ENCODE results near the gene RWDD1. TPM values are rescaled to one million over a fixed set of nuclear protein-coding genes. Genes with fewer than 3 reads are reported as not detected.
"Not testable (repeated sequence)": the region's sequence is repeated elsewhere in the genome, so short reads cannot be mapped to it uniquely, and the experiment has no call there.

The RWDD1 gene
- total RNA-seq, 1 donor from 2014 or later = 25.6 TPM

DNA sequence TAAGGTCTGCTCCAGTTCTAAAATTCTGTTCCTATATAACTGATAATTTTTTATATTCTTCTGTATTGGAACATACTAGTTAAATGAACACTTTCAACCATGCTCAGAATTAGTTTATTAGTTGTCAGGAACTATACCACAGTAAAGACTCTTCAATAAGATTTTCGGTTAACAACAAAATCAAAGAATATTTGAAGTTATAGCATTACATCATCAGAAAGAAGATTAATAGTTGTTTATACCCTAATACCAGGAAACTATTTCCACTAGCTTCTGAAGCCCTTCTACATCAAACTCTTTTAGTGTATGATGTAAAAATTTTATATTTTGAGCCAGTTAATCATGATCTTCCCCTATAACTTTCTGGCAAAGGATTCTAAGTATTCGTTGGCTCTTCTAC, 11.2 kb upstream of the RWDD1 start:
- DNase-seq (ENCODE audit: extremely low read depth, low read depth, low spot score) = no peak

DNA sequence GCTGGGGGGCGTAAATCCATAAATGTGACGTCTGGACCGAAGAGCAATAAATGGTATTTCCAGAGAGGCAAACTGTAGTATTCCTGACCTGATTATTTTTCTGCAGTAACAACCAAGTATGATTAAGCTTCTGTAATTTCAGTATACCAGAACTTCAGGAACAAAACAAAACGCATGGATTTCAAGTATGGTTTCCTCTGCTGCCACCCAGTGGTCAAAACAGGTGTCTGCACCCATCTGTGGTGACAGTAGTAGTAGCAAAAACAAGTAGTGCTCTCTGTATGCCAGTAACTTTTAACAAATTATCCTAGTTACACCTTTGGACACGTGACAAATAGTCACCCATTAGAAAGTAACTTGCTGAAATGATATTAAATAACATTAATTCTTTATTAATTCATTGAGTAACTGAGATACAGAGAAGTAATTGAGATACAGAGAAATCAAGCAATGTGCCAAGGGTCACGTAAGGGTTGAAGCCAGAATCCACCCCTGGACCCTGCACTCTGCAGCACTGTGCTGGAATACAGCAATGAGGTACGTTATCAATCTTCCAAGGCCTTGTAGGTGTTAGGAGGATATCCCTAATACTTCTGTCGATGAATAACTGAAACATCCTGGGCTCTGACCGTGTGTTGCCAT, 9.8 kb upstream of the RWDD1 start:
- DNase-seq (ENCODE audit: extremely low read depth, low read depth, low spot score) = no peak

DNA sequence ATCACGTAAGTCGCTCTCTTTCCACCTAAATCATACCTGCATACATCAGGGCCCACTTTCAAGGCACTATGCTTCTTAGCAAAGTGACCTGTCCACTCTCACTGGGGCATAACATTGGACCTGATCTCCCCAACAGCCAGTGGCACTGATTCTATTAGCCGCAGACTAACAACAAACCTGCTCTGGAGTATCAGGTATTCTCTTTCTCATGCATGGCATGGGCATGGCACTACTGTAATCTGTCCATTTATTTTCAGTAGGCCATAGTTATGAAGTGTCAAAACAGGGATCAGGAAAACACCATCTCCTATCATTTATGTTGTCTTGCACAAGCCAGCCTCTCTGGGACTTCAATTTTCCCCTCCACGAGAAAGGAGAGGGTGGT, 9.3 kb upstream of the RWDD1 start:
- DNase-seq (ENCODE audit: extremely low read depth, low read depth, low spot score) = no peak

DNA sequence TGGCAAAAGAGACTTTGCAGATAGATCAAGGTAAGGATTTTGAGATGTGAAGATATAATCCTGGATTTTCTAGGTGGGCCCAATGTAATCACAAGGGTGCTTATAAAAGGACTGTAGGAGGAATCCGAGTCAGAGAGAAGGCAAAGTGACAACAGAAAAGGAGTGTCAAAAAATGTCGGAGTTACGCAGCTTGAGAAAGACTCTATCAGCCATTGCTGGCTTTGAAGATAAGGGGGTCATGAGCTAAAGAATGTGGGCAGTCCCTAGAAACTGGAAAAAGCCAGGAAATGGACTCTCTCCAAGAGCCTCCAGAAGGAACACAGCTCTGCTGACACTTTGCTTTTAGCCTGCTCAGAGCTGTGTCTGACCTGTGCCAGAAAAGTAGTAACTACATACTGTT, 8.7 kb upstream of the RWDD1 start:
- DNase-seq (ENCODE audit: extremely low read depth, low read depth, low spot score) = no peak

DNA sequence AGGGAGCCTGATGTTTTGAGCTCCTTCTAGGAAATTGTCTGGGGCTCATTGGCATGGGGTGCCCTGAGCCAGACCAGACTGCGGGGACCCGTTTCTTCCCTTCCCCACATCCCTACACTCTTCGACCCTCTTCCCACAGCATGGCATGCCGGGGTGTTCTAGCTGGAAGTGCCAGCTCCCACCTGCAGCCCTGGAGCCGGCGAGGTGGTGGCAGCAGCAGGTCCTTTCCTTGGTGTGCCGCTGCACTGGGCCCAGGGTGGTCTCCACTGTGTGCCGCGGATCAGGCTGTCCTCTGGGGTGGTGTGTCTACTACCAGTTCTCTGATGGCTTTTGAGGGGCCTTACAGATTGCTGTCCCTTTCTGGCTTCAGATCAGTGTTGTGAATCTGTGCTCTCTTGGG, 7.5 kb upstream of the RWDD1 start:
- DNase-seq (ENCODE audit: extremely low read depth, low read depth, low spot score) = no peak

DNA sequence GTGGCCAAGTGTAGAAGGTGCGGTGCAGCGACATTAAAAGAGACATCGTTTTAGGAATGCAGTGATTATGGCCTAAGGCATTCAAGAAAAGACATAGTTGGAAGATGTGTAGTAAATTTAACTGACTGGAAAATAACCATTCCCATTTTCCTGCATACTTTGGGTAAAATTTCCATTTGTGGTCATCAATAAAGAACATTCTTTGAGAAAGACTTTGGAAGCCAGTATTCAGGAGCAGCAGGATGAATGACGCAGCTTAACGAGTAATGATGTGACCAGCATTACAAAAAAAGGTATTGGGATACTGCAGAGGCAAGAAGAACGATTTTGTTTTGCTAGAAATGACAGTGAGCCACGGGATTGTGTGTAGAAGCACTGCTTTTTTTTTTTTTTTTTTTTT, 7.0 kb upstream of the RWDD1 start:
- DNase-seq (ENCODE audit: extremely low read depth, low read depth, low spot score) = no peak

DNA sequence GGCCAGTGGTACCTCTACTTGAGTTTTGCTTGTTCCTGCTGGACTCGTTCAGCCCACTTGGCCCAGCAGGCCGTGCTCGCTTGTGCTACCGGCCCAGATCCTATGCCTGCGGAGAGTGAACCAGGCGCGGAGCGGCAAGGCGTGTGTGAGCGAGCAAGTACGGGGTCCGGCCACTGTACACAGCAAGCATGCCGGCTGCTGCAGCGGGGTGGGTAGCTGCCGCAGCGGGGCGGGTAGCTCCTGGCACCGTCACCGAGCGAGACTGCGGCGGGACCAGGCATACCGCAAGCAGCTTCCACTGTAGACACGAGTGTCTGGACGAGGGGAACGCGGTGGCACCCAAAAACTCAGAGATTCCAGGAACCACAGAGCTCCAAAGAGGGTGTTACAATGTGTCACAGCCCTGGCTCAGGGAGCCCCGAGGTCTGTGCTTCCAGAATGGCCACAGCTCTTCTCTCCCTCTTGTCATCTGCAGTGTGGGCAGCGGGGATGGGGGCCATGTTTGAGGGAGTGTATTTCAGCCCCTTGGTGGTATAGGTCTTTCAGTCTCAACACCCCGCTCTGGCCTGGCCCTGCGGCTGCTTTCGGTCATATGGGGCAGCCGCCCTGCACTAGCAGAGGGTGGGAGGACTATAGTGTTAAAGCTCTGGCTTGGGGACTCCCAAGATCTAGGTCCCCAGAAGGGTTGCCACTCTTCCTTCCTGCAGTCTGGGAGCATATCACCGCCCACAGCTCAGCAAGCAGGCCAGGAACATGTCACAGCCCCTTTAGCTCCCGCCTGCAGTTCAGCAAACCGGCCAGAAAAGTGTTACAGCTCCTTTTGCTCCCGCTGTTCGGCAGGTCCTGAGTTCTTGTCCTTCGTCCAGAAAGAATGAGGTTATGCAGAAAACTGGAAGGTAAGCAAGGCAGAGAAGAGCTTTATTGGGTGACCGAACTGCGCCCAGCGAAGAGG, 6.1 kb upstream of the RWDD1 start:
- DNase-seq (ENCODE audit: extremely low read depth, low read depth, low spot score) = no peak

DNA sequence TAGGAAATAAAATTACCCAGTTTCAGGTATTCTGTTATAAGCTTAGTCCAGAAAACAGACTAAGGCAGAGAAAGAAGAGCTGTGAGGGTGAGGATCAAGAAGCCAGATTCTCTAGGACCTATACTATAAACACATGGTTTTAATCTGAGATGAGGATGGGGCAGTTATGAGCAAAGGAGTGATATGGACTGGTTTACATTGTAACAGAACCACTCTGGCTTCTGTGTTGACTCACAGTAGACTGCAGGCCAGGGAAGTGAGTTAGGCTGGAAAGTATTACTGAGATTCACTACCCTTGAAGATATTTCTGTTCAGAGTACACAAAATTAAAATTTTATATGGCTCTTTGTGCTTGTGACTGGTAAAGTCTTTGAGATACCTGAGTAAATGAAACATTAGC, 3.2 kb upstream of the RWDD1 start:
- no peak for DNase-seq (ENCODE audit: extremely low read depth, low read depth, low spot score)

DNA sequence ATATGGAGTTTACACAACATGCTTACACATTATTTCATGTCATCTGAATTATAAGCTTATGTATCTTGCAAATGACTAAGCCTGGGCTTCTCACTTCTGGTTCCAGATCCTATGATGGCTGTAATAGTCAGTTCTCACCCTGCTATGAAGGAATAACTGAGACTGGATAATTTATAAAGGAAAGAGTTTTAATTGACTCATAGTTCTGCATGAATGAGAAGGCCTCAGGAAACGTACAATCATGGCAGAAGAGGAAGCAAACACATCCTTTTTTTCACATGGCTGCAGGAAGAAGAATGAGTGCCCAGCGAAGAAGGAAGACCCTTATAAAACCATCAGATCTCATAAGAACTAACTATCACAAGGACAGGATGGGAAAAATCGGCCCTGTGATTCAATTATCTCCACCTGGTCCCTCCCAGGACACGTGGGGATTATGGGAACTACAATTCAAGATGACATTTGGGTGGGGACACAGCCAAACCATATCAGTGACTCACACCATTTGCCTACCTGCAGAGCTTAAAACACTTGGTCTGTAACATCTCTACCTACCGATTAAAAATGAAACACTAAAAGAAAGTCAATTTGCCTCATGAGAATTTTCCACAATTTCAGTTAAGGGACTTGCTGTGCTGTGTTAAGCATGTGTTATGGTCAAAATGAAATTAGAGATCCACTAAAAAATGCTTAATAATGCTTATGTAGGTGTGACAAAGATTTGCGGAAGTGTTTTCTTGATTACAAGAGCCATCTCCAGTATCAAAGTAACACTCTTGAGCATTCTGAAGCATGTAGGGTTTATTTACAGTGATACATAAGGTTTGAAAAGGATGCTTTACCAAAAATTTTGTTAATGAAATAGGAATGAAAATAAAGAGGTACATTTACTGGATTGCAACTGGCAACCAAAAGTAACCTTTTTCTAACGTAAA, 2.2 kb upstream of the RWDD1 start:
- no peak for DNase-seq (ENCODE audit: extremely low read depth, low read depth, low spot score)

DNA sequence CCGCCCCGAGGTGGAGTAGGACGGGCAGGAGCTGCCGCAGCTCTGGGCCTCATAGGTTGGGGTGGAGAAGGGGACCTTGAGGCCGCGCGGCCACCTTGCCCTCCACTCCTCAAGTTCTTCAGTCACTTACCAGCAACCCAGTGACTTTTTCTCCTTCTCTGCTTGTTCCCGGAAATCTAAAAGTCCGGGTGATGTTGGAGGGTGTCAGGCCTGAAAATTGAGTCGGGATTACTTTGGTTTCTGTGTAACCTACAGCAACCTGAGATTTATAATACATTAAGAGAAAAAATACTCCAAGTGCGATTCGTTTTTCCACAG, 338 bp downstream of the RWDD1 start:
- no peak for DNase-seq (ENCODE audit: extremely low read depth, low read depth, low spot score)

DNA sequence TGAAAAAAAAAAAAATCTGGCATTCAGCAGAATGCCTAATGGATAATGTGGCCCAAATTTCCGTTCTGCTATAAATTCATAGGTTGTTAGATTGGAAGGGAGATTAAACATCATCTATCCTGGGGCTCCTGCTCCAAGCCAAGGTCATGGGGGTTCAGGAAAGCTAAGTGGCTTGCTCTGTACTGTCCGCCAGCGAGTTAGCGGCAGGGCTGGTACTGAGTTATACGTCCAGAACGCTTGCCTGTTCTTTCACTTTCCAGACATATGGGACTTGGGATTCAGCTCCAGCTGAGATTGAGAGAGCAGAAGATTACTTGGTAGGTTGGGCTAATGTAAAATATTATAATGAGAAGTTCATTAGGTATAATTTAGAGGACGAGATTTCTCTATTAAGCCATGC, 858 bp downstream of the RWDD1 start:
- no peak for DNase-seq (ENCODE audit: extremely low read depth, low read depth, low spot score)

DNA sequence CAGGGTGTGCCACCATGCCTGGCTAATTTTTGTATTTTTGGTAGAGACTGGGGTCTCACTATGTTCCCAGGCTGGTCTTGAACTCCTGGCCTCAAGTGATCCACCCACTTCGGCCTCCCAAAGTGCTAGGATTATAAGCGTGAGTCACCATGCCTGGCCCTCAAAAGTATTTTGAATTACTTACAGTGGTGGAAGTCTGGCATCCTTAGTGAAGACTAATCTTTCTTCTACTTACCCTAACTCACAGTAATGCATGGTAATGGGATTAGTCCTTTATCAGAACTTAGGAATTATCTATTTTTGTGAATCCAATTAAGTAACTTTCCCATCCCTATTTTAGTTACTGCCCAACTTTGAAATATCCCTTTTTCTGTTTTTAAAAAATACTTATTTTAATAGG, 3.9 kb downstream of the RWDD1 start:
- no peak for DNase-seq (ENCODE audit: extremely low read depth, low read depth, low spot score)

DNA sequence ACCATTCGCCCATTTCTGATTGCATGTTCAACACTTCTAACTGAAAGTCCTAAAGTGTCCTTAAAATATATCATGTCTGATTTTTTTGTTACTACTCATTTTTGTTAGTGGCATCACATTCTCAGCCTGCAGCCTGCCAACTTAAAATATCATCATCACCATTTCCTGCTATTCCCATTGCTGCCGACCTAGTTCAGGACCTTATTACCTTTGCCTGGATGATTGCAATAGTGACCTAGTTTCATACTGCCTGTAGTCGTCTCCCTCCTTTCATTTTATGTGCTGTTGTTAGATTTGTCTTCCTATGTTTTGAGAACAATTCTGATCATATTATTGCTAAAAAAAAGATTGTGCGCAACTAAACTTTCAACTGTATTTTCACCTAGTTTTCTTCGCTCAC, 6.2 kb downstream of the RWDD1 start:
- no peak for DNase-seq (ENCODE audit: extremely low read depth, low read depth, low spot score)

DNA sequence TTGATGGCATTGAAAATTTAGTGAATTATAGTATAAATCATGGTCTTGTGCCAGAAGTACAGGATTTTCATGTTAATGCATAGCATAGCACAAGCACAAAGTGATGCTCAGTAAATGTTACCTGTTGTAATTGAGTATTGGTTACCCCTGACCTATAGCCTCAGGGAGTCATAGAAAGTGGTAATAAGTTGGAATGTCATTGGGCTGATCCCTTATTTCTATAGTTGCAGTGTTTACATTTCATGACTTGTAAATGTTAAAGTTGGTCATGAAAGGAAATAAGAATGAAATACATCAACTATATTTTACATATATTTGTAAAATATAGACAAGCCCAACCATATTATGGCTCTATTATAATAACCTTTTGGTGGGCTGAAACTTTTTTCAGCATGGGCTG, 7.0 kb downstream of the RWDD1 start:
- no peak for DNase-seq (ENCODE audit: extremely low read depth, low read depth, low spot score)

DNA sequence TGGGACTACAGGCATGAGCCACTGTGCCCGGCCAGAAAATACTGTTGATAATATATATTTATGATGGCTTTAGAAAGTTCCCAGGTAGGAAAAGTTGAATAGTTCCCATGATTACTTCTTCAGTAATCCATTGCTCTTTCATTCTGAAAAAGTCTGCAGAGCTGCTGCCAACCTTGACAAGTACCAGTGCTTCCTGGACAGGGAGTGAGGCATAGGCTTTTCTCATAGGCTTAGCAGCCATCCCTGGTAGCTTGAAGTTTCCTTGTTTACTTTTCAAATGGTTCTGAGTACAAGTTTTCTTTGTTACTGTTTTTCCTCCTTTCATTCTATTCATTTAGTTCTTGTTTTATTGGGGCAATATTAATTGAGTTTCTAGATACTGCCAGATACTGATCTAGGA, 7.8 kb downstream of the RWDD1 start:
- no peak for DNase-seq (ENCODE audit: extremely low read depth, low read depth, low spot score)

DNA sequence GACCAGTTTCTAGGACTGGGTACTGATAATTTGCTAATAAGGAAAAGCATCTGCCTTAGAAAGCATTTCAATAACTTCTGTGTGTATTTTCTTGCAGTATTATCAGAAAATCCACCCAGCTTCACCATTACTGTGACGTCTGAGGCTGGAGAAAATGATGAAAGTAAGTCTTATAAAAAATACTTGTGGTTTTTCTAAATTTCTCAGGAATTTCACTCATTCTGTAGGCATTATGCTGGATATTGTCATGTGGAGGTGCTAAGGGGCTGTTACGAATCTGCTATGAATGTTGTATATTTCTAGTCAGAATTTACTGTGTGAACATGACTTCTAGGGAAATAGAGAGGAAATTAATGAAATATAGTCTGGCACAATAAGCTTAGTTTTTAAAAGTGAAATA, 8.9 kb downstream of the RWDD1 start:
- no peak for DNase-seq (ENCODE audit: extremely low read depth, low read depth, low spot score)

DNA sequence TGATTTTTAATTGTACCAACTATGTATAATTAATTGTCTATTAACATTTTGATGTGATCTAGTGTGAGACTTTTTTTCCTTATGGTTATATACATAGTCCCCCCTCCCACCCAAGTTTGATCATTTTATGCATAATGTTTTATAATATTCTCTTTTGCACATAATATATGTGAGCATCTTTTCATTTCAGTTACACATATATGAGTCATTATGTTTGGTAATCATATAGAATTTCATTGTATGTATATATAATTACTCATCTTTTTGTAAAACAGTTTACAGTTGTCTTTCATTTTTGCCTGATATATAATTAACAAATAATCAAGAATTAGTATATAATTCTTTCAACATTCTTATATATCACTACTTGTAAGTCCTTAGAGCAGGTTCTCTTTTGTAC, 15.0 kb downstream of the RWDD1 start:
- no peak for DNase-seq (ENCODE audit: extremely low read depth, low read depth, low spot score)

DNA sequence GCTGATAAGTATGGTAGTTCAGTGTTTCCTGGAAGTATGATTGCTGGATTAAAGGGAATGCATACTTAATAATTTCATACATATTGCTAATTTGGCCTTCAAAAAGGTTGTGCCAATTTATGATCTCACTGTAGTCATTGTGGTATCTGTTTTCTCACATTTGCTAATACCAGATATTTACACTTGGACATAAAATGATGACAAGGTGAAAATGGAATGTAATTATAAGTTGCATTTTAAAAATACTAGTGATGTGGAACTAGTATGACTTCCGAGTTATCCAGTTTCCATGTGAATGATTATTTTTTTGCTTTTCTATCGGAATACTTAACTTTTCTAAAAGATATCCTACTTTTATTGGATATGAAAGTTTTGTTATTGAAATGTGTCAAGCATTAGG, 15.4 kb downstream of the RWDD1 start:
- DNase-seq (ENCODE audit: extremely low read depth, low read depth, low spot score) = no peak

DNA sequence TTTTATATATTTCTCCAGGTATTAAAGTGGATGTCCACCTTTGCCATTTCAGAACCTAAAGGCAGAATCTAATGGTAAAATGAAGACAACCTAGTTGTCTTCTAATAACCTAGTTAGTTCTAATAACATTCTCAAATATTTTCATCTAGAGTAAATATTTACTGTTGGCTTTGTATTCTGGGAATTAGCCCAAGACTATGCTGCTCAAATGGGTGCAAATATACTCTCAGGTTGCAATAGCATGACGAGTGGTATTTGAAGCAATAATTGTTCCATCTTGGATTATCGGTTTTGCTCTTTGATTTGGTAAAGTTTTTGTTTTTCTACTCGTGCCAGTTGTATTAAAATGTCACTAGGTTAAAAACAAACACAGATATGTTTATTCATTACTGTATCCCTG, 23.9 kb downstream of the RWDD1 start:
- DNase-seq (ENCODE audit: extremely low read depth, low read depth, low spot score) = no peak

DNA sequence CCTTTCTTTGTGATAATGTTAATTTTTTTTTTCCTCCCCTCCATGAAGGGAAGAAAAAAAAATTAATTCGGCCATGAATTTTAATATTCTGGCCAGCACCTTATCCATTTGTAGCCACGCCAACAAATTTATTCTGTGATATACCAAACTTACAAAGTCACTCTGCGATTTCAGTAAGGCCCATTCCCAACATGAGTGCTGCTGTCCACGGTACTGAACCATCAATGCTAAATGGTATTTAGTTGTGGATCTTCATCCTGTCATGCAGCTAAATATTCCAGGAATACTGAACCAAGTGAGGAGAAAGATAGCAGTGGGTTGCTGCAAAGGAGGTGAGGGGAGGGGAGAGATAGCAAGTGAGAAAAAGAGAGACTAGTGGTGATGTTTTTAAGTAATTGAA, 25.5 kb downstream of the RWDD1 start:
- DNase-seq (ENCODE audit: extremely low read depth, low read depth, low spot score) = no peak

DNA sequence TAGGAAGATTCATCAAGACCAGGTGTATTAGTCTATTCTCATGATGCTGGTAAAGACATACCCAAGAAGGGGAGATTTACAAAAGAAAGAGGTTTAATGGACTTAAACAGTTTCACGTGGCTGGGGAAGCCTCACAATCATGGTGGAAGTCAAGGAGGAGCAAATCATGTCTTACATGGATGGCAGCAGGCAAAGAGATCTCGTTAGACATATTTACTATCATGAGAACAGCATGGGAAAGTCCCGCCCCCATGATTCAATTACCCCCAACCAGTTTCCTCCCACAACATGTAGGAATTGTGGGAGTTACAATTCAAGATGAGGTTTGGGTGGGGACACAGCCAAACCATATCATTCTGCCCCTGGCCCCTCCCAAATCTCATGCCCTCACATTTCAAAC, 32.6 kb downstream of the RWDD1 start:
- DNase-seq (ENCODE audit: extremely low read depth, low read depth, low spot score) = not testable (repeated sequence)
